Central memory CD8-positive, alpha-beta T cell (primary cell): Measurements from ENCODE around the gene RC3H2.

ENCODE experiments used
- ATAC-seq: fragments of 150-1000 bp; cut with Tn5 transposase; replicated peaks from 2 replicates; pipeline ENCODE4 v1.10.0; 2022; ENCODE audit warnings: mild to moderate bottlenecking, moderate FRiP score, moderate number of reproducible peaks; ENCODE audit not compliant: poor library complexity, severe bottlenecking; ENCODE audit errors: extremely low read depth
- DNase-seq, 2 donors: peaks; one replicate each; pipeline ENCODE4 v3.0.0; 2021; ENCODE audit warnings: low spot score in 2 of 2
- H3K27ac Mint-ChIP-seq: one replicate; pipeline ENCODE4 v1.8.0; 2022; ENCODE audit warnings: low read depth, mild to moderate bottlenecking, moderate library complexity, mixed read lengths
- H3K27me3 Mint-ChIP-seq: one replicate; pipeline ENCODE4 v1.8.0; 2022; ENCODE audit warnings: mixed read lengths
- H3K36me3 Mint-ChIP-seq: one replicate; pipeline ENCODE4 v1.8.0; 2022; ENCODE audit warnings: mild to moderate bottlenecking, moderate library complexity, mixed read lengths; ENCODE audit not compliant: insufficient read depth
- H3K4me1 Mint-ChIP-seq: one replicate; pipeline ENCODE4 v1.8.0; 2022; ENCODE audit warnings: mixed read lengths
- H3K4me3 Mint-ChIP-seq: one replicate; pipeline ENCODE4 v1.8.0; 2022; ENCODE audit warnings: mild to moderate bottlenecking, moderate library complexity, mixed read lengths
- H3K9me3 Mint-ChIP-seq: one replicate; pipeline ENCODE4 v1.8.0; 2022; ENCODE audit warnings: mixed read lengths

The RC3H2 gene

DNA sequence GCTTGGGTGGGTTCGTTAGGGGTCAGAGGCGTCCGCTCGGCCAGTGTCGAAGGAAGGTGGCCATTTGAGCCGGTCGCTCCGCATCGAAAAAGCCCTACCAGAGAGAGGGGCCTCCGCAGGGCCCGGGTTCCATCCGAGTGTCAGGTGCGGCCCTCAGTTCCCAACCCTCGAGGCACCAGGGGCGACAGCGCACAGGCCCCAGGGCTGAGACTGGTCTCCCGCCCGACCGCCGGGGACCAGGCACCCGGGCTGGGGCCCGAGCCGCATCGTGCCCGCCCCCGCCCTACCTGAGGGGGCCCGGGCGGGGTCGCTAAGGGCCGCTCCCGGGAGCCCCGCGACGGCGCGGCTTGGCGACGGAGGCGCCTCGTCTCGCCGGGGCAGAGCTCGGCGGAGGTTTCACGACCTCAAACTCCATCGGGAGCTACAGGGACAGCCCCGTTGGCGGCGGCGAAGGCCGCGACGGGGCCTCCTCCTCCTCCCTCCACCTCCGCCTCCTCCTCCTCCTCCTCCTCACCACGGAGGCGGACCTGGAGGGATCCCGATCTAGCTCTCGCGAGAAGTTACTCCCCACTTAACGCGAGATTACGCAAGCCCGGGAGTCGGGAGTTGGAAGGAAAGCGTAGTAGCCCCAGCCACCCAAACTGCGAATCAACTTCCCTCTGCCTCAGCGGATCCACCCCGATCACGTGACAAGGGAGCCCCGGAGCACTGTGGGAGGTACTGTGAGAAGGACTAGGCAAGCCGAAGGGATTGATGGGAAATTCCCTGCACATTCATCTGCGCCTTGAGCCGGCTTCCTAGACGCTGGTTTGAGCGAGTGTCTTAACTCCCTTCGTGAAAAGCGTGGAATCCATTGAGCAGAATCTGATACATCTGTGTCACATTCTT, at the start of gene RC3H2:
TSS of gene RC3H2 (minus strand) at position 537 of the 888 bp plus-strand sequence. CDS start 7,850 bp downstream, outside the sequence.
- no peaks in the 10 kb centered on the region for H3K9me3 Mint-ChIP-seq
- DNase-seq (peak; percentile 92 to 97), ATAC-seq (peak; percentile 81)
- peak within 1 kb of the TSS; percentile 91 for H3K4me3 Mint-ChIP-seq
- no peaks in the 10 kb centered on the region for H3K27me3 Mint-ChIP-seq
- peak within 1 kb of the TSS; percentile 91 for H3K27ac Mint-ChIP-seq
- peaks cover 14% of the 10 kb centered on the region for H3K36me3 Mint-ChIP-seq
- peaks cover 17% of the 10 kb centered on the region for H3K4me1 Mint-ChIP-seq

DNA sequence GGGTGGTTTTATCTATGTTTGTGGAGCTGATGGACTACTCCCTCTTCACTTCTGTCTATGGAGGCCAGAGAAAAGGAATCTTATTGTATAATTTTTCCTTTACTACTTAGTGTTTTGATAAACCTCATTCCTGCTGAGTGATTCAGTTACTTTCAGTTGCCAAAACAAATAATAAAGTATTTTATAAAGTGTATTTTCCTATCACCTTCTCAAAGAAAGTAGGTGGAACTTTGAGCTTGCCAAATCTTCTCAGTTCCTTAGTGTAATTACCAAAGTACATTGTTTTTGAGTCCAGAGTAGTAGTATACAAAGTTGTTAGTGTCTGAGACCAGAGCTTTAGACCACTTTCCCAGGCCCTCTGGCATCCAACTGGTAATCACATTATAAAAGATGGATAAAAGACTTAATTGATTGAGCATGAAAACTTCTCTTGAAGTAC, 49.1 kb upstream of the RC3H2 start:
- Mint-ChIP-seq H3K9me3 (no peaks in the 10 kb centered on the region), H3K27ac (no peak overlapping the region)
- no peak for DNase-seq

DNA sequence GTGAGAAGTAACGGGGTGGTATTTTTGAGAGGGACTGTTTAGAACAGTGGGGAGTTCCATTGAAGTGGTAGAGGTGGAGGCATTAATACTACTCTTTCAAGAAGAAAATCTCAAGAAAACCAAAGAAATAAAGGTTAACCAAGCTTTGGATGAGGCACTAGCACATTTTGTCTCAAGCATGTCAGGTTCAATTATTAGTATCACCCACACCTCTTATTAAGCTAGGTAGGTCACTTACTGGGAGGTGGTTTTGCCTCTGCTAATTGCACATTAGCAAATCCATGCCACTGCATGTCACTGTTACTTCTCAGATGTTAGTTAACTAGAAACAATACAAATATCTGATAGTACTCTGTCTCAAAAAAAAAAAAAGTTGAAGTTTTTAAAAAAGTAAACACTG, 45.9 kb upstream of the RC3H2 start:
- Mint-ChIP-seq H3K4me3 (no peak overlapping the region), H3K36me3 (peaks cover 2% of the 10 kb centered on the region), H3K27me3 (no peaks in the 10 kb centered on the region), H3K27ac (no peak overlapping the region), H3K9me3 (no peaks in the 10 kb centered on the region), H3K4me1 (peaks cover 44% of the 10 kb centered on the region)
- DNase-seq (no peak), ATAC-seq (no peak)

More for the DNA sequence above, 49.1 kb upstream of the RC3H2 start:
- ATAC-seq = no peak
- Mint-ChIP-seq H3K27me3 (no peaks in the 10 kb centered on the region), H3K4me3 (no peak overlapping the region), H3K4me1 (peaks cover 24% of the 10 kb centered on the region), H3K36me3 (peaks cover 2% of the 10 kb centered on the region)

DNA sequence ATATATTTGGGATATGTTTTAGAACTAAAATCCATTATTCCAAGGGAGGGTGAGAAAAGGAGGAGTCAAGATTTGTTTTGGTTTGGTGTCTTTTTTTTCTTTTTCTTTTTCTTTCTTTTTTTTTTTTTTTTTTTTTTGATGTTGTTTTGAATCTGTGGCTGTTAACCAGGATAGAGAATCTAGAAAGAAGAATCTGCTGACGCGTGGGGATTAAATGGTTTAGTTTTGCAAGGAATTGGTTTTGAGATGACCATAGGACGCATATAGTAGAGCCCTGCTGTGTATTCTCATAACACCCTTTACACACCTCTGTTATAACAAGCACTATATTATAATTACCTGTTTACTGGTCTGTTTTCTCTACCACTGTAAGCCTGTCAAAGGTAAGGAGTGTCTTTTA, 45.1 kb upstream of the RC3H2 start:
- H3K4me3 Mint-ChIP-seq = no peak overlapping the region
- H3K27ac Mint-ChIP-seq = no peak overlapping the region
- H3K4me1 Mint-ChIP-seq = peaks cover 51% of the 10 kb centered on the region

DNA sequence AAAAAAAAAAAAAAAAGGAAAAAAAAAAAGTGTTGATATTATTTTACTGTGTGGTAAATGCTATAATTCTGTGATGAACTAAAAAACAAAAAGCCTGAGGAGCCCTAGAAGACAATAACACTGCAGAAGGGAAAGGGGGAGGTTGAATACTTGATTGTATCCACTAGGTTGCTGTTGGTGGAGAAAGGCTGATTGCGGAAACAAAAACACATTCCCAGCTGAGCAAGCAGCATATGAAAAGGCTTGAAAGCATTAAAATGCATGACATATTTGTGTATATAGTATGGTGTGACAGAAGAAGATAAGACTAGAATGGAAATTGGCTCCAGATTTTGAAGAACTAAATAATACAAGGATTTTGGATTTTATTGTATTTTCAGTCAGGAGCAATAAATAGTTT, 44.5 kb upstream of the RC3H2 start:
- Mint-ChIP-seq H3K4me1 (peaks cover 54% of the 10 kb centered on the region), H3K27me3 (no peaks in the 10 kb centered on the region), H3K4me3 (no peak overlapping the region), H3K36me3 (peaks cover 2% of the 10 kb centered on the region), H3K27ac (no peak overlapping the region), H3K9me3 (no peaks in the 10 kb centered on the region)
- ATAC-seq (no peak), DNase-seq (no peak)

More for the DNA sequence above, 45.1 kb upstream of the RC3H2 start:
- Mint-ChIP-seq H3K36me3 (peaks cover 2% of the 10 kb centered on the region), H3K9me3 (no peaks in the 10 kb centered on the region), H3K27me3 (no peaks in the 10 kb centered on the region)
- ATAC-seq (no peak), DNase-seq (no peak)

GRCh38 chr9:122948313-122948712, 43.2 kb upstream of the RC3H2 start:
- peak overlapping the region; percentile 21 for H3K4me3 Mint-ChIP-seq

GRCh38 chr9:122946461-122947005, 41.4 kb upstream of the RC3H2 start:
- H3K36me3 Mint-ChIP-seq = peaks cover 2% of the 10 kb centered on the region
- H3K9me3 Mint-ChIP-seq = no peaks in the 10 kb centered on the region
- H3K4me3 Mint-ChIP-seq = no peak overlapping the region
- ATAC-seq (no peak), DNase-seq (no peak)
- H3K27ac Mint-ChIP-seq = peak overlapping the region; percentile 88
- H3K27me3 Mint-ChIP-seq = no peaks in the 10 kb centered on the region
- H3K4me1 Mint-ChIP-seq = peaks cover 55% of the 10 kb centered on the region

More at GRCh38 chr9:122948313-122948712, 43.2 kb upstream of the RC3H2 start:
- H3K36me3 Mint-ChIP-seq = peaks cover 2% of the 10 kb centered on the region
- H3K27ac Mint-ChIP-seq = peak overlapping the region; percentile 88
- H3K4me1 Mint-ChIP-seq = peaks cover 47% of the 10 kb centered on the region
- DNase-seq = no peak
- no peaks in the 10 kb centered on the region for H3K9me3 Mint-ChIP-seq
- ATAC-seq = peak; percentile 71
- no peaks in the 10 kb centered on the region for H3K27me3 Mint-ChIP-seq

- Mint-ChIP-seq H3K36me3 (peaks cover 7% of the 10 kb centered on the region), H3K9me3 (no peaks in the 10 kb centered on the region), H3K4me3 (no peak overlapping the region), H3K27me3 (no peaks in the 10 kb centered on the region), H3K4me1 (peaks cover 56% of the 10 kb centered on the region), H3K27ac (no peak overlapping the region)
- DNase-seq = no peak
- no peak for ATAC-seq
Observed at GRCh38 chr9:122944960-122945888, 40.1 kb upstream of the RC3H2 start.

- peaks cover 32% of the 10 kb centered on the region for H3K4me1 Mint-ChIP-seq
- peak overlapping the region; percentile 95 for H3K4me3 Mint-ChIP-seq
- peaks cover 9% of the 10 kb centered on the region for H3K36me3 Mint-ChIP-seq
- no peaks in the 10 kb centered on the region for H3K9me3 Mint-ChIP-seq
- DNase-seq = no peak
- no peaks in the 10 kb centered on the region for H3K27me3 Mint-ChIP-seq
- no peak for ATAC-seq
- H3K27ac Mint-ChIP-seq = peak overlapping the region; percentile 93
Observed at GRCh38 chr9:122941582-122942234, 36.5 kb upstream of the RC3H2 start.

GRCh38 chr9:122940749-122941581, 35.8 kb upstream of the RC3H2 start, which contains the start of gene RABGAP1:
TSS of gene RABGAP1 (plus strand) at chr9:122941020. CDS start at chr9:122957060, 16,040 bp downstream.
- Mint-ChIP-seq H3K9me3 (no peaks in the 10 kb centered on the region), H3K4me3 (peak within 1 kb of the TSS; percentile 95), H3K27ac (peak within 1 kb of the TSS; percentile 93), H3K27me3 (no peaks in the 10 kb centered on the region), H3K4me1 (peaks cover 32% of the 10 kb centered on the region), H3K36me3 (peaks cover 9% of the 10 kb centered on the region)
- ATAC-seq = peak; percentile 99
- peak; percentile 91 to 93 for DNase-seq

DNA sequence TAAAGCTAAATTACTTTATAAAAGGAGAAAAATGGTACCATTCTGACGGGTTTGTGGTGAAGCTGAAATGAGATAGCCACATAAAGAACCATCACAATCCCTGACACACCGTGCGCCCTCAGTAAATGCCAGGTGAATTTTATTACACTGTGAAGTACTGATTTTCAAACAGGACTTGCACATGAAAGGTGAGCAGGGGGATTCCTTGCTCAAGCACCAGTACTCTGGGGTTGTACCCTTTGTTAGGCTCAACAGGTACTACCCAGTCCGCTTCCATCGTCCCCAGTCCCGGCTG, 35.2 kb upstream of the RC3H2 start:
- Mint-ChIP-seq H3K4me1 (peaks cover 26% of the 10 kb centered on the region), H3K9me3 (no peaks in the 10 kb centered on the region), H3K27me3 (no peaks in the 10 kb centered on the region), H3K27ac (peak overlapping the region; percentile 93), H3K4me3 (peak overlapping the region; percentile 95), H3K36me3 (peaks cover 9% of the 10 kb centered on the region)
- DNase-seq (no peak), ATAC-seq (no peak)
